Subcutaneous adipose tissue (tissue), 4 donors: ENCODE results near the gene PTPRG. TPM values are rescaled to one million over a fixed set of nuclear protein-coding genes. Genes with fewer than 3 reads are reported as not detected.

Source experiments
- total RNA-seq, 4 donors: library from RNA; depleted of rRNA; stranded (reverse); fragments of >200 nt; gene quantifications; one replicate each; pipeline ENCODE4 v1.1.0, GENCODE V29; 2016
- TF ChIP-seq, protein P1 (sequence below): fragments of 450-650 bp; IDR thresholded peaks from one replicate; pipeline ENCODE4 v1.5.1; 2016; ENCODE audit warnings: low read depth, mild to moderate bottlenecking, control low read depth, antibody characterized with exemption, moderate library complexity

The PTPRG gene
- total RNA-seq, 4 donors from 2014 or later = 115 to 164 (median 159) TPM

GRCh38 chr3:62193586-62194345, 632.4 kb downstream of the PTPRG start:
- TF ChIP-seq, protein P1, sequence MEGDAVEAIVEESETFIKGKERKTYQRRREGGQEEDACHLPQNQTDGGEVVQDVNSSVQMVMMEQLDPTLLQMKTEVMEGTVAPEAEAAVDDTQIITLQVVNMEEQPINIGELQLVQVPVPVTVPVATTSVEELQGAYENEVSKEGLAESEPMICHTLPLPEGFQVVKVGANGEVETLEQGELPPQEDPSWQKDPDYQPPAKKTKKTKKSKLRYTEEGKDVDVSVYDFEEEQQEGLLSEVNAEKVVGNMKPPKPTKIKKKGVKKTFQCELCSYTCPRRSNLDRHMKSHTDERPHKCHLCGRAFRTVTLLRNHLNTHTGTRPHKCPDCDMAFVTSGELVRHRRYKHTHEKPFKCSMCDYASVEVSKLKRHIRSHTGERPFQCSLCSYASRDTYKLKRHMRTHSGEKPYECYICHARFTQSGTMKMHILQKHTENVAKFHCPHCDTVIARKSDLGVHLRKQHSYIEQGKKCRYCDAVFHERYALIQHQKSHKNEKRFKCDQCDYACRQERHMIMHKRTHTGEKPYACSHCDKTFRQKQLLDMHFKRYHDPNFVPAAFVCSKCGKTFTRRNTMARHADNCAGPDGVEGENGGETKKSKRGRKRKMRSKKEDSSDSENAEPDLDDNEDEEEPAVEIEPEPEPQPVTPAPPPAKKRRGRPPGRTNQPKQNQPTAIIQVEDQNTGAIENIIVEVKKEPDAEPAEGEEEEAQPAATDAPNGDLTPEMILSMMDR = no peak

GRCh38 chr3:62197350-62198012, 636.1 kb downstream of the PTPRG start:
- TF ChIP-seq, protein P1 = no peak

DNA sequence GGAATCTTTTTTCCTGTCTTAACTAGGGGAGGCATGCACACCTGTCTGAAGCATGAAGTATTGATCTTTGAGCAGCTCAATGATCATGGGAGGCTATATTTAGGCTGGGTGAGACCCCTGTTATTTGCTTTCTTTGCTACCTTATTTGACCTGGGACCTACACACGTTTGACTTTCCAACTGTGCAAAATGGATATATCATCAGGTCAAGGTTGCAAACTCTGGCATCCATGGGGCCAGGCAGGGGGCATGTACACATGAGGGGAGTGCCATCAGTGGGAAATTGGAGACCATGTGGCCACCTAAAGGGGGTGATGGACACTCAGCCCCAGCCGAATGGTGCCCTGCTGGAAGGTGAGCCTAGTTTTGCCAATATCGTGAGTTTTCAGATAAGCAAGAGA, 637.8 kb downstream of the PTPRG start:
- TF ChIP-seq, protein P1 = no peak

DNA sequence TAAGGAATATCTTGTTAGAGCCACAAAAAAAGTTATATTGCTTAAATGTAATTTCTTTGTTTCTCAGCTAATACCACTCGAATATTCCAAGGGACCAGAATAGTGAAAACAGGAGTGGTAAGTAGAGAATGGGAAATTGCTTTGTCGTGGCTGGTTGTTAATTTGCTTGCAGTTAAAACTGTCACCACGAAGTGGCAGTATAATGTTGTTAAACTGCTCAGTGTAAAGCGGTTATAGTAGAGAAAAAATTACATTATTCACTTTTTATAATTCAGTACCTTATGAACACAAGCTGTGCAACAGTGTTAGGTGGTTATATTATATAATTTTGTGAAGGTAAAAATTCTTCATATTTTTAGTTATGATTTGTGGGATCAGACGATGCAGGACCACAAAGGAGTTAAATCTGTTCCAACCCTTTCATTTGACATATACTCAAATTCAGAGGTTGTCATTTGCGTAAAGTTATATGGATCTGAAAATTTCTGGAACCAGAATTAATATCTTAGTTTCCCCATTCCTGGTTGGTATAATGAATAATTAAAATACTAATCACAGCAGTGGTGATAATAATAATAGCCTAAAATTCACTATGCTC, 640.2 kb downstream of the PTPRG start:
- TF ChIP-seq, protein P1 = no peak

- TF ChIP-seq, protein P1 = no peak
Measured at GRCh38 chr3:62203152-62203551, 641.8 kb downstream of the PTPRG start.

GRCh38 chr3:62203561-62203960, 642.2 kb downstream of the PTPRG start:
- TF ChIP-seq, protein P1 = no peak

DNA sequence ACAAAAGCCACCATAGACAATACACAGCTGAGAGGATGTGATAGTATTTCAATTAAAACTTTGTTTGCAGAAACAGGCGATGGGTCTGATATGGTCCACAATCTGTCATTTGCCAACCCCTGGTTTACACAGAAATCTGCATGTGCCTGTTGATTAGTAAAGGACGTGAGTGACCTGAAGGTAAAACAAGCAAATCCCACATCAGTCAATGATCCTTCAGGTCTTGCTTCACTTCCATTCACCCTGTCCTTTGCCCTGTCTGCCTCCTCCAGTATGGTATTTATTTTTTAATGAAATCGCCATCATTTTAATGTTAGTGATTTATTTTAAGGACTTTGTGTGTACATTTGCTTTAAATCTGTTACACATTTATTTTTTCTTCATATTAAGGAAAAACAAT, 645.8 kb downstream of the PTPRG start:
- TF ChIP-seq, protein P1 = no peak
